Activated B cell treated with CpG ODN at 0.5 μM for 24 hours (primary cell): ENCODE data around the gene PCID2. TPM values are rescaled to one million over a fixed set of nuclear protein-coding genes. Genes with fewer than 3 reads are reported as not detected.
"Not testable (repeated sequence)": the region's sequence is repeated elsewhere in the genome, so short reads cannot be mapped to it uniquely, and the experiment has no call there.

Source experiments
- ATAC-seq: fragments of 200-7000 bp; cut with Tn5 transposase; one replicate; pipeline ENCODE4 v1.10.0; 2021; ENCODE audit warnings: low read depth, mild to moderate bottlenecking, moderate library complexity
- CTCF ChIA-PET: fragments of 350-600 bp; sonication (Branson Sonifier 250); formaldehyde crosslinking; loops from one replicate; lab custom pipeline; 2021; ENCODE audit warnings: antibody characterized with exemption; lab: Charles Lee
- POLR2A ChIA-PET: fragments of 350-600 bp; sonication (Branson Sonifier 250); formaldehyde crosslinking; loops from one replicate; lab custom pipeline; 2021; ENCODE audit warnings: antibody characterized with exemption; lab: Charles Lee
- DNase-seq: peaks from one replicate; pipeline ENCODE4 v3.0.0; 2022
- H3K27ac Mint-ChIP-seq: one replicate; pipeline ENCODE4 v1.8.0; 2020; ENCODE audit warnings: mixed read lengths
- H3K27me3 Mint-ChIP-seq: one replicate; pipeline ENCODE4 v1.8.0; 2021; ENCODE audit warnings: mixed read lengths
- H3K36me3 Mint-ChIP-seq: one replicate; pipeline ENCODE4 v1.8.0; 2021; ENCODE audit warnings: low read depth, mixed read lengths
- H3K4me1 Mint-ChIP-seq: one replicate; pipeline ENCODE4 v1.8.0; 2021; ENCODE audit warnings: mixed read lengths
- H3K4me3 Mint-ChIP-seq: one replicate; pipeline ENCODE4 v1.8.0; 2020; ENCODE audit warnings: mild to moderate bottlenecking, mixed read lengths
- H3K9me3 Mint-ChIP-seq: one replicate; pipeline ENCODE4 v1.8.0; 2020; ENCODE audit warnings: mixed read lengths
- intact Hi-C: fragments of 100-400 bp; cut with micrococcal nuclease; formaldehyde crosslinking; loops from one replicate; pipeline ENCODE4 v1.15.1; 2024
- total RNA-seq: library from RNA; stranded (reverse); gene quantifications from 2 replicates; pipeline ENCODE4 v1.2.3, GENCODE V29; 2022
- TF ChIP-seq, protein P1 (sequence below): fragments of 200-600 bp; IDR thresholded peaks from one replicate; pipeline ENCODE4 v1.8.0; 2022; ENCODE audit warnings: antibody characterized with exemption, mild to moderate bottlenecking

PCID2 gene
- total RNA-seq, 1 donor from 2014 or later, result 43.1 TPM

DNA sequence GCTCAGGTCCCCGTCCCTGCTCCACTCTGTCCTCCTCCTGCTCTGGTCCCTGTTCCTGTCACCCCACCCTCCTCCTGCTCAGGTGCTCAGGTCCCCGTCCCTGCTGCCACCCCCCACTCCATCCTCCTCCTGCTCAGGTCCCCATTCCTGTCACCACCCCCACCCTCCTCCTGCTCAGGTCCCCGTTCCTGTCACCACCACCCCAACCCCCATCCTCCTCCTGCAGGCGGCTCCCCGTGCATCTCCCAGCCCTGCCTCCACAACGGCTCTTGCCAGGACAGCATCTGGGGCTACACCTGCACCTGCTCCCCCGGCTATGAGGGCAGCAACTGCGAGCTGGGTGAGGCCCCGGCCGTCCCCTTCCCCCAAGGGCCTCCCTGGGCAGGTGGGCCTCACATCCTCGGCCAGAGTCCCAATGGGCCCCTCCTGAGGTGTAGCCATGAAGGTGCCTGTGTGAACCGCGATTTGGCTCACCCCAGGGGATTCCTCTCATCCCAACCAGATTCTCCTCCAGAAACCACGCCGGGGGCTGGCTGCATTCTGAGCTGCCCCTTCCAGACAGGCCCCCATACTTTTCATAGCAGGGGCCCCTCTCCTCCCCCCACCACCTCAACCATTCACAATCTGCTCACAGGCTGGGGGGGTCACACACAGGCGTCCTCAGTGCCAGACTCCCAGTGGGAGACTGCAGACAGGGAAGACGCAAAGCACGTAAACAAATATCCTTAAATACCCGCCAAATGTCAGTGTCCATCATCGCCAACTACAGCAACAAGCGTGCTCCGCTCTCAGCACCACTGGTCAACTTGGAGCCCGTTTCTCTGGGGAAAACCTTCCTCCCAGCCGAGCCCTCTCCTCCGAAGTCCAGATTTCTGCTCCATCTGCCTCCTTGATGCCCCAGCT lies 45.4 kb downstream of the PCID2 start:
- peaks cover 3% of the 10 kb centered on the region for H3K36me3 Mint-ChIP-seq
- ChIA-PET POLR2A (no interaction called here), CTCF (no interaction called here)
- no peak overlapping the region for H3K4me3 Mint-ChIP-seq
- TF ChIP-seq, protein P1, sequence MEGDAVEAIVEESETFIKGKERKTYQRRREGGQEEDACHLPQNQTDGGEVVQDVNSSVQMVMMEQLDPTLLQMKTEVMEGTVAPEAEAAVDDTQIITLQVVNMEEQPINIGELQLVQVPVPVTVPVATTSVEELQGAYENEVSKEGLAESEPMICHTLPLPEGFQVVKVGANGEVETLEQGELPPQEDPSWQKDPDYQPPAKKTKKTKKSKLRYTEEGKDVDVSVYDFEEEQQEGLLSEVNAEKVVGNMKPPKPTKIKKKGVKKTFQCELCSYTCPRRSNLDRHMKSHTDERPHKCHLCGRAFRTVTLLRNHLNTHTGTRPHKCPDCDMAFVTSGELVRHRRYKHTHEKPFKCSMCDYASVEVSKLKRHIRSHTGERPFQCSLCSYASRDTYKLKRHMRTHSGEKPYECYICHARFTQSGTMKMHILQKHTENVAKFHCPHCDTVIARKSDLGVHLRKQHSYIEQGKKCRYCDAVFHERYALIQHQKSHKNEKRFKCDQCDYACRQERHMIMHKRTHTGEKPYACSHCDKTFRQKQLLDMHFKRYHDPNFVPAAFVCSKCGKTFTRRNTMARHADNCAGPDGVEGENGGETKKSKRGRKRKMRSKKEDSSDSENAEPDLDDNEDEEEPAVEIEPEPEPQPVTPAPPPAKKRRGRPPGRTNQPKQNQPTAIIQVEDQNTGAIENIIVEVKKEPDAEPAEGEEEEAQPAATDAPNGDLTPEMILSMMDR, result no peak
- peaks cover 5% of the 10 kb centered on the region for H3K4me1 Mint-ChIP-seq
- peaks cover 4% of the 10 kb centered on the region for H3K27me3 Mint-ChIP-seq
- H3K9me3 Mint-ChIP-seq, result peaks cover 3% of the 10 kb centered on the region
- intact Hi-C loops, result no loop called here
- no peak overlapping the region for H3K27ac Mint-ChIP-seq
- ATAC-seq (no peak), DNase-seq (no peak)

DNA sequence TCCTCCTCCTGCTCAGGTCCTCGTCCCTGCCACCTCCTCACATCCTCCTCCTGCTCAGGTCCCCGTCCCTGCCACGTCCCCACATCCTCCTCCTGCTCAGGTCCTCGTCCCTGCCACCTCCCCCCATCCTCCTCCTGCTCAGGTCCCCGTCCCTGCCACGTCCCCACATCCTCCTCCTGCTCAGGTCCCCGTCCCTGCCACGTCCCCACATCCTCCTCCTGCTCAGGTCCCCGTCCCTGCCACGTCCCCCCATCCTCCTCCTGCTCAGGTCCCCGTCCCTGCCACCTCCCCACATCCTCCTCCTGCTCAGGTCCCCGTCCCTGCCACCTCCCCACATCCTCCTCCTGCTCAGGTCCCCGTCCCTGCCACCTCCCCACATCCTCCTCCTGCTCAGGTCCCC lies 46.5 kb downstream of the PCID2 start:
- H3K27me3 Mint-ChIP-seq, H3K4me1 Mint-ChIP-seq, POLR2A ChIA-PET, H3K4me3 Mint-ChIP-seq, ATAC-seq, intact Hi-C loops, H3K36me3 Mint-ChIP-seq, H3K9me3 Mint-ChIP-seq, DNase-seq, H3K27ac Mint-ChIP-seq, CTCF ChIA-PET: not testable (repeated sequence)

DNA sequence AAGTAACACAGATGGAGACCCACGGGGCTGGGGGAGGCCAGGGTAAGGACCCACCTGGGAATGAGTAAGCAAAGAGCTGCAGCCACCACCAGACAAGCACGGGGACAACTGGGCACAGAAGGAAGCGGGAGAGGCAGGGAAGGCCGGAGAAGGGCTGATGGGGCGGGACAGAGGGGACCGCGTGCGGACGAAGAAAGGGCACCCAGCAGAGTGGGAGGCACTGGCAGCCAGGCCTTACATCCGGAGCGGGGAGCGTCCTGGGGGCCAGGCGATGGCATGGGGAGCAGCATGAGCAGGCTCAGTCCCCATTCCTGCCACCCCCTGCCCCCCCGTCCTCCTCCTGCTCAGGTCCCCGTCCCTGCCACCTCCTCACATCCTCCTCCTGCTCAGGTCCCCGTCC lies 47.0 kb downstream of the PCID2 start:
- Mint-ChIP-seq H3K4me3 (no peak overlapping the region), H3K4me1 (peaks cover 5% of the 10 kb centered on the region), H3K36me3 (no peaks in the 10 kb centered on the region), H3K27me3 (peaks cover 4% of the 10 kb centered on the region), H3K9me3 (peaks cover 3% of the 10 kb centered on the region), H3K27ac (no peak overlapping the region)
- TF ChIP-seq, protein P1, result no peak
- ChIA-PET POLR2A (no interaction called here), CTCF (no interaction called here)
- ATAC-seq, result no peak
- no peak for DNase-seq
- intact Hi-C loops, result no loop called here

DNA sequence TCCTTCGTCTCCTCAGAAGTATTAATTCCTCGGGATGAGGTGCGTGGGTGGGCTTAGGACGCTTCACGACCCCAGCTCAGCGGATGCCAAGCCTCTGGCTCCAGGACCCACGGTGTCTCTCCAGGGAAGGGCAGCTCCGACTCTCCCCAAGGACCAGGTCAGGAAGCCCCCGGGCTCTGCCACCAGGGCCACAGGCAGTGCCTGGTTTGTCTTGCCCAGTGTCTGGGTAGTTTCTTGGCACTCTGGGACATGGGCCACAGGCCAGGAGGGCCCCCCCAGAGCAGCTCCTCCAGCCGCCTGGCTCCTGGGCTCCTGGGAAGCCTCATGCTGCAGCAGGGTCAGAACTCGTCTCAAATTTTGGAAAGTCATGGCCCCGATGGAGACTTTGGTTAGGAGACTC lies 47.5 kb downstream of the PCID2 start:
- Mint-ChIP-seq H3K4me1 (peaks cover 5% of the 10 kb centered on the region), H3K36me3 (no peaks in the 10 kb centered on the region), H3K27ac (no peak overlapping the region), H3K9me3 (peaks cover 5% of the 10 kb centered on the region), H3K27me3 (peaks cover 4% of the 10 kb centered on the region), H3K4me3 (no peak overlapping the region)
- ChIA-PET POLR2A (no interaction called here), CTCF (no interaction called here)
- intact Hi-C loops, result no loop called here
- DNase-seq (no peak), ATAC-seq (no peak)
- TF ChIP-seq, protein P1, result no peak

DNA sequence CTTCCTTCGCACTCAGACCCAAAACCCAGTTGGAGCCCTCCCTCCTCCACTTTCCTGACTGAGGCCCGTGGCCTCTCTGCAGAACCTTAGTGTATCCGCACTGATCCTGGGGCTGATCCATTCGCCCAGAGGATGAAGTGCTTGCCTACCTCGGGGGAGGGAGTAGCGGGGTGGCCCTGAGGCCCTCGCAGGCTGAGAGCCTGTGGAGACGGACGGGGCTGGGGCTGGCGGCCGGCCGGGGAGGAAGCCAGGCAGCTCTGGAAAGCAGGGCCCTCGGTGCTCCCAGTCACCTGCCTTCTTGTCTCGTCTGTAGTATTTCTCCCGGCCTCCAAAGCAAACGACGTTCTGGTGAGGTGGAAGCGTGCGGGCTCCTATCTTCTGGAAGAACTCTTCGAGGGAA lies 48.8 kb downstream of the PCID2 start:
- Mint-ChIP-seq H3K4me3 (no peak overlapping the region), H3K27ac (no peak overlapping the region), H3K9me3 (peaks cover 13% of the 10 kb centered on the region), H3K4me1 (peaks cover 6% of the 10 kb centered on the region), H3K27me3 (peaks cover 4% of the 10 kb centered on the region), H3K36me3 (no peaks in the 10 kb centered on the region)
- POLR2A ChIA-PET, result no interaction called here
- no peak for DNase-seq
- TF ChIP-seq, protein P1, result no peak
- intact Hi-C loops, result loop anchor here (10.0 kb wide), 1 partner anchor 215 kb away; no protein-coding TSS in a partner anchor
- CTCF ChIA-PET, result no interaction called here
- no peak for ATAC-seq
